ENCODE data around the gene LRMDA. TPM values are rescaled to one million over a fixed set of nuclear protein-coding genes. Genes with fewer than 3 reads are reported as not detected.

Gene LRMDA
- total RNA-seq, 1 experiment from 2014 or later = not detected

DNA sequence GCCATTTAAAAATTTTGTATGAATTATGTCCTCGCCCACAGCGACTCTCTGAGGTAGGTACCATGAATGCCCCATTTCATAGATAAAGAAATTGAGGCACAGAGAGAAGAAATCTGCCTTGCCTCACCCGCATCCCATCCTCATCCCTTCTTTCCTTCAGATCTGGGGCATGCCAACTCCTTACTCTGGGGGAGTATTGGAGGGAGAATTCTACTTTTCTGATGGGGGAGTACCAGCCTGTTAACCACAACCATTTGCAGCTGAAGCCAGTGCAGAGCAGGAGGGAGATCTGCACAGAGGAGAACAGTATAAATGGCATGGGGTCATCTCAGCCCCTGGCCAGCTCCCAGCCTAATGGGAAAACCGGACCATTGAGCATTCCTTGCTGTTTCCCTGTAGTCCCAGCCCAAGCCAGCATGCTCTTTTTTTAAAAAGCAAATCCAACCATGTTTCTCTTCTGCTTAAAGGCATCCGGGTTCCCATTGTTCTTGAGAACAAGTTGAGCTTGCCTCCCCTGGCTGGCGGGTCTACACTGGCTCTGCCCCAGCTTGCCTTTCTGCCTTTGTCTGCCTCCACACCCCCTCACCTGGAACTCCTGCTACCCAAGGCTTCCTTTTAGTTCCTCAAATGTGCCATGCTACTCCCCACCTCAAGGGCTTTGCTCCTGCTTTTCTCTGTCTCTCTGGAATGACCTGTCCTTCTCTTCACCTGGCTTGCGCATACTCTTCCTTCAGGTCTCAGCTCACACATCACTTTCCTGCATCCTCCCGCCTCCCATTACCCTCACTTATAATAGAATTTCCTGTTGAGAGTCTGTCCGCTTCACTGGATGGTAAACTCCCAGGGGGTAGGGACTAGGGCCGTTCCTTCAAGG, 21.1 kb upstream of the LRMDA start:
- Histone ChIP-seq H3K9me3 (ENCODE audit: low read length) (peaks cover 3% of the 10 kb centered on the region; the same call in 1 of the 2 replicates), H4K20me1 (ENCODE audit: insufficient read depth, low read depth, low read length) (no peaks in the 10 kb centered on the region), H3K9ac (ENCODE audit: low read length) (no peak overlapping the region), H3K4me3 (ENCODE audit: low read length) (no peak overlapping the region), H2AFZ (ENCODE audit: low read length) (no peak overlapping the region), H3K9me2 (replicated peaks; ENCODE audit: insufficient read depth, low read length) (no peaks in the 10 kb centered on the region), H3K4me2 (ENCODE audit: low read depth, low read length, poor library complexity, severe bottlenecking) (no peak overlapping the region), H3K27ac (ENCODE audit: low read length) (no peak overlapping the region), H3K4me1 (ENCODE audit: low read length) (no peaks in the 10 kb centered on the region), H3K36me3 (ENCODE audit: insufficient read depth, low read length) (no peaks in the 10 kb centered on the region), H3K27me3 (ENCODE audit: low read length) (no peaks in the 10 kb centered on the region), H3K79me2 (ENCODE audit: low read length) (no peaks in the 10 kb centered on the region)
- no peak for DNase-seq

DNA sequence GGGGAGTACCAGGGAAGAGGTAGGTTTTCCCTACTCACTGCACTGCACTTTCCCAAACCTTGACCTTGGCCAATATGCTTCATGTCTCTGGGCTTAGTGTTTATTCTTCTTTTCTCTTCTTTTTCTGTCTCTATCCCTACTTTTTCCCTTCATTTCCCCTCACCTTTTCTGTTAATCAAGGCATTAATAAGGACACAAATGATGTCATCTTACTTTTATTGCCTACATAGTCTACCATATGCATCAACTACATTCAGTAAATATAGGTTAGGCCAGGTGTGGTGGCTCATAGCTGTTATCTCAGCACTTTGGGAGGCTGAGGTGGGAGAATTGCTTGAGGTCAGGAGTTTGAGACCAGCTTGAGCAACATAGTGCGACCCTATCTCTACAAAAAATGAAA, 16.9 kb upstream of the LRMDA start:
- Histone ChIP-seq H3K4me1 (ENCODE audit: low read length) (no peaks in the 10 kb centered on the region), H3K79me2 (ENCODE audit: low read length) (no peaks in the 10 kb centered on the region), H3K36me3 (ENCODE audit: insufficient read depth, low read length) (no peaks in the 10 kb centered on the region), H3K9ac (ENCODE audit: low read length) (no peak overlapping the region), H3K27ac (ENCODE audit: low read length) (no peak overlapping the region), H2AFZ (ENCODE audit: low read length) (no peak overlapping the region), H3K4me3 (ENCODE audit: low read length) (no peak overlapping the region), H3K9me2 (replicated peaks; ENCODE audit: insufficient read depth, low read length) (no peaks in the 10 kb centered on the region), H3K4me2 (ENCODE audit: low read depth, low read length, poor library complexity, severe bottlenecking) (no peak overlapping the region), H4K20me1 (ENCODE audit: insufficient read depth, low read depth, low read length) (no peaks in the 10 kb centered on the region), H3K27me3 (ENCODE audit: low read length) (no peaks in the 10 kb centered on the region), H3K9me3 (ENCODE audit: low read length) (no peaks in the 10 kb centered on the region)
- DNase-seq = no peak

DNA sequence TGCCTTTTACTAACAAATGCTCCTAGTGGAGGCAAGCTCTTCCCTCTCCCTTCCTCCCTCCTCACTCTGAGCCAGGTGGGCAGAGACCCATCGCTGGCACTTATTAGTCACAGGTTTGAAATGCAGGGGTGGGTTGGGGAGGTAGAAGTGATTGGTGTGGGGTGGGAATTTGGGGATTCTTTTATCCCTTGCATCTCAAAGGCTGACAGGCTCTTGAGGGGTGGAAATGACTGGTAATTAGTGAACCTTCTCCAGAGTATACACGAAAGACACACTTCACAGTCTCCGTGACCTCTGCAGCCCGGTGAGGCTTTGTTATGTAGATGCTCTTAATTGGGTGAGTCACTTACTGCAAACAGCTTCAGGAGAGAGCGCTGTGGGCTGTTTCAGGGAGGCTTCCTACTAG, 13.9 kb upstream of the LRMDA start:
- Histone ChIP-seq H3K27ac (ENCODE audit: low read length) (no peak overlapping the region), H3K4me2 (ENCODE audit: low read depth, low read length, poor library complexity, severe bottlenecking) (no peak overlapping the region), H3K4me3 (ENCODE audit: low read length) (no peak overlapping the region), H3K9me2 (replicated peaks; ENCODE audit: insufficient read depth, low read length) (no peaks in the 10 kb centered on the region), H3K9ac (ENCODE audit: low read length) (no peak overlapping the region), H3K79me2 (ENCODE audit: low read length) (no peaks in the 10 kb centered on the region), H3K27me3 (ENCODE audit: low read length) (no peaks in the 10 kb centered on the region), H4K20me1 (ENCODE audit: insufficient read depth, low read depth, low read length) (no peaks in the 10 kb centered on the region), H3K9me3 (ENCODE audit: low read length) (no peaks in the 10 kb centered on the region), H3K36me3 (ENCODE audit: insufficient read depth, low read length) (no peaks in the 10 kb centered on the region), H3K4me1 (ENCODE audit: low read length) (no peaks in the 10 kb centered on the region), H2AFZ (ENCODE audit: low read length) (no peak overlapping the region)
- no peak for DNase-seq

DNA sequence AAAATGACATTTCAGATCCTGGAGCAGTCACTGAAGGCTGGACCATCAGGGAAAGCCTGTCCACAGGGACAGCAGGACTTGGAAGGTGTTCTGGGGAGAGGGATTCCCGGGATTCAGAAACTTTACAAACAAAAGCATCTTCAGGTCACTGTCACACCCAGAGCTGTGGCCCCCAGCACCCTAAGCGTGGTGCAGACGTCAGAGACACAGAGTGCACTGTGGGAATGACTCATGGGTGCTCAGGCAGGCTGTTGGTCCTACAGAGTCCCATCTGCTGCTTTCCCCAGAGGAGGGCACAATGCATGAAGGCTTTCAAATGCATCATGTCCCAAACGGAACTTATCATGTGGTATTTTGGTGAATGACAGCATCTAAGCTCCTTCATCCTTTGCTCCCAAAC, 13.1 kb upstream of the LRMDA start:
- Histone ChIP-seq H3K36me3 (ENCODE audit: insufficient read depth, low read length) (no peaks in the 10 kb centered on the region), H3K9me3 (ENCODE audit: low read length) (no peaks in the 10 kb centered on the region), H3K4me2 (ENCODE audit: low read depth, low read length, poor library complexity, severe bottlenecking) (no peak overlapping the region), H3K27me3 (ENCODE audit: low read length) (no peaks in the 10 kb centered on the region), H3K27ac (ENCODE audit: low read length) (no peak overlapping the region), H3K4me3 (ENCODE audit: low read length) (no peak overlapping the region), H3K9me2 (replicated peaks; ENCODE audit: insufficient read depth, low read length) (no peaks in the 10 kb centered on the region), H4K20me1 (ENCODE audit: insufficient read depth, low read depth, low read length) (no peaks in the 10 kb centered on the region), H3K9ac (ENCODE audit: low read length) (no peak overlapping the region), H3K79me2 (ENCODE audit: low read length) (no peaks in the 10 kb centered on the region), H3K4me1 (ENCODE audit: low read length) (no peaks in the 10 kb centered on the region), H2AFZ (ENCODE audit: low read length) (no peak overlapping the region)
- no peak for DNase-seq

DNA sequence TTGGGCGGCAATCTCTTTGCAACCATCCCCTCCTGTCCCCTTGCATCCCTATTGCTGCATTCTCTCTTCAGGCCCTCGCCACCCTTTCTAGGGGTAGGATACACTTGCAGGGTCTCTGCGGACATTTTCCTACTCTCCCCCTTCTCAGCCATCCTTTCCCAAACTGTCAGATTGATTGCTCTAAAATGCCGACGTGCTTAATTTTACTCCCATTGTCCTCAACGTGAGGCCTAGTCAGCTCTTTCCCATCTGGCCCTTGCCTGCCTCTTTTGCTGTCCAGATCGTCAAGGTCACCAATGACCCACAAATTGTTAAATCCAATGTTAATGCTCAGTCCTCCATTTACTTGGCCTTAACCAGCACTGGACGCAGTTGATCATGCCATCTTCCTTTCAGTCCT, 12.7 kb upstream of the LRMDA start:
- no peak for DNase-seq
- H3K4me1 ChIP-seq (ENCODE audit: low read length) = no peaks in the 10 kb centered on the region
- H3K79me2 ChIP-seq (ENCODE audit: low read length) = no peaks in the 10 kb centered on the region
- no peak overlapping the region for H3K4me2 ChIP-seq (ENCODE audit: low read depth, low read length, poor library complexity, severe bottlenecking)
- no peak overlapping the region for H3K9ac ChIP-seq (ENCODE audit: low read length)
- no peaks in the 10 kb centered on the region for H4K20me1 ChIP-seq (ENCODE audit: insufficient read depth, low read depth, low read length)
- no peaks in the 10 kb centered on the region for H3K9me2 ChIP-seq (replicated peaks; ENCODE audit: insufficient read depth, low read length)
- no peaks in the 10 kb centered on the region for H3K9me3 ChIP-seq (ENCODE audit: low read length)
- no peak overlapping the region for H3K27ac ChIP-seq (ENCODE audit: low read length)
- no peak overlapping the region for H2AFZ ChIP-seq (ENCODE audit: low read length)
- H3K4me3 ChIP-seq (ENCODE audit: low read length) = no peak overlapping the region
- H3K27me3 ChIP-seq (ENCODE audit: low read length) = no peaks in the 10 kb centered on the region
- no peaks in the 10 kb centered on the region for H3K36me3 ChIP-seq (ENCODE audit: insufficient read depth, low read length)

DNA sequence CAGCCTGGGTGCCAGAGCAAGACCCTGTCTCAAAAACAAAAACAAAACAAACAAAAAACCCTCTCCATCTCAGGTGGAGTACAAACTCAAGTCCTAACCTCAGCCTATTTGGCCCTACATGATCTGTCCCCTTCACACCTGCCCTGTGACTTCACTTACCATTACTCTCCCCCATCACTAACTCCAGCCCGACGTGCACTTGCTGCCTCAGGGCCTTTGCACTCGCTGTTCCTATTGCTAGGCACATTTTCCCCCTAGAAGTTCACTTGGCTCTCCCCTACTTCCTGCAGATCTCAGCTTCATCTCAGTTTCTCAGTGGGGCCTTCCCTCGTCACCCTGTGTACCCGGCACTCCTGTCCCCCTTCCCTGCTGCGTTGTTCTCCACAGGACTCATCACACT, 8.5 kb upstream of the LRMDA start:
- Histone ChIP-seq H4K20me1 (ENCODE audit: insufficient read depth, low read depth, low read length) (no peaks in the 10 kb centered on the region), H3K27ac (ENCODE audit: low read length) (no peak overlapping the region), H3K79me2 (ENCODE audit: low read length) (no peaks in the 10 kb centered on the region), H3K4me3 (ENCODE audit: low read length) (no peak overlapping the region), H2AFZ (ENCODE audit: low read length) (no peak overlapping the region), H3K36me3 (ENCODE audit: insufficient read depth, low read length) (no peaks in the 10 kb centered on the region), H3K27me3 (ENCODE audit: low read length) (no peaks in the 10 kb centered on the region), H3K4me2 (ENCODE audit: low read depth, low read length, poor library complexity, severe bottlenecking) (no peak overlapping the region), H3K4me1 (ENCODE audit: low read length) (no peaks in the 10 kb centered on the region), H3K9ac (ENCODE audit: low read length) (no peak overlapping the region), H3K9me2 (replicated peaks; ENCODE audit: insufficient read depth, low read length) (no peaks in the 10 kb centered on the region), H3K9me3 (ENCODE audit: low read length) (no peaks in the 10 kb centered on the region)
- DNase-seq = no peak

DNA sequence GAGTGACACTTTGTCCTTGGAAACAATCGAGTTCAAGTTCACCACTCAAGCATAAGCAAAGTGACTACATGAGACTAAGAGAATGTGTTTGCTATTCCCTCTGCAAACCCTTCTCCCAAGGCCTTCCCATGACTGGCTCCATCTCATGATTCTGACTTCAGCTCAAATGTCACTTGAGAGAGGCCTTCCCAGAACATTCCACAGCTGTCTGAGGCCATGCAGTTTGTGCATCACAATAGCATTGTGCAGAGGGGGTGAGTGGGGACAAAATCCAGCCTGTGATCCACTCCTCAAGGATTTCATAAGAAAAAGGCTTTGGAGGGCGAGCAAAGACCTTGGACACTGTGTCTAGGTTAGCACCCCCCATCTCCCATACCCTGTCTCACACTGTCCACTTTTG, 6.9 kb upstream of the LRMDA start:
- Histone ChIP-seq H3K9me3 (ENCODE audit: low read length) (no peaks in the 10 kb centered on the region), H3K27ac (ENCODE audit: low read length) (no peak overlapping the region), H3K79me2 (ENCODE audit: low read length) (no peaks in the 10 kb centered on the region), H3K4me3 (ENCODE audit: low read length) (no peak overlapping the region), H3K9ac (ENCODE audit: low read length) (no peak overlapping the region), H3K4me2 (ENCODE audit: low read depth, low read length, poor library complexity, severe bottlenecking) (no peak overlapping the region), H4K20me1 (ENCODE audit: insufficient read depth, low read depth, low read length) (no peaks in the 10 kb centered on the region), H3K9me2 (replicated peaks; ENCODE audit: insufficient read depth, low read length) (no peaks in the 10 kb centered on the region), H3K36me3 (ENCODE audit: insufficient read depth, low read length) (no peaks in the 10 kb centered on the region), H3K4me1 (ENCODE audit: low read length) (no peaks in the 10 kb centered on the region), H3K27me3 (ENCODE audit: low read length) (no peaks in the 10 kb centered on the region), H2AFZ (ENCODE audit: low read length) (no peak overlapping the region)
- no peak for DNase-seq

DNA sequence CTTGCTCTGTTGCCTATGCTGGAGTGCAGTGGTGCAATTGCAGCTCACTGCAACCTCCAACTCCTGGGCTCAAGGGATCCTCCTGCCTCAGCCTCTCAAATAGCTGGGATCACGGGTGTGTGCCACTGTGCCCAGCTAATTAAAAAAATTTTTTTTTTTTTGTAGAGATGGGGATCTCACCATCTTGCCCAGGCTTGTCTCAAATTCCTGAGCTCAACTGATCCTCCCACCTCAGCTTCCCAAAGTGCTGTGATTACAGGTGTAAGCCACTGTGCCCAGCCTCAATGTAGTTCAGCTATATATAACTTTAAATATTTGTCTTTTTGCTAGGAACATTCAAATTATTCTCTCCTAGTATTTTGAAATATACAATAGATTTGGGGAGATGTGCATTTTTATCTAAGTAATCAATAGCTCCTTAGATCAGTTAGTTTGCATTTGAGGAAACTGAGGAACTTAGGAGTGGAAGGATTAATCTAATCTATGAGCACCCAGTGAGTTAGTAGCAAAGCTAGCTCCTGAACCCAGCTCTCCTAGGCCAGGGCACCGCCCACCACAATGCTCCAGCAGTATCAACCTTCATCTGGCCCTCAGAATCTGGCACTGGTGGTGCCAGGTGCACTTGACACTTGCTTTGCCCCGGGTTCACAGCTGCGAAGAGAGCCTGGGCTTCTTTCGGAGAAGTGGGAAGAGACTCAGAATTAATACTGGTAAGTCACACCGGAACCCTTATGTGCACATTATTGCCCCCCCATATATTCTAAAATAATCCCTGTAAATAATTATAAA, 5.9 kb upstream of the LRMDA start:
- no peaks in the 10 kb centered on the region for H3K79me2 ChIP-seq (ENCODE audit: low read length)
- H3K36me3 ChIP-seq (ENCODE audit: insufficient read depth, low read length) = no peaks in the 10 kb centered on the region
- no peak overlapping the region for H2AFZ ChIP-seq (ENCODE audit: low read length)
- no peak overlapping the region for H3K9ac ChIP-seq (ENCODE audit: low read length)
- H3K4me1 ChIP-seq (ENCODE audit: low read length) = no peaks in the 10 kb centered on the region
- no peak overlapping the region for H3K27ac ChIP-seq (ENCODE audit: low read length)
- H4K20me1 ChIP-seq (ENCODE audit: insufficient read depth, low read depth, low read length) = no peaks in the 10 kb centered on the region
- no peaks in the 10 kb centered on the region for H3K27me3 ChIP-seq (ENCODE audit: low read length)
- no peak overlapping the region for H3K4me2 ChIP-seq (ENCODE audit: low read depth, low read length, poor library complexity, severe bottlenecking)
- H3K9me3 ChIP-seq (ENCODE audit: low read length) = no peaks in the 10 kb centered on the region
- no peak for DNase-seq
- no peak overlapping the region for H3K4me3 ChIP-seq (ENCODE audit: low read length)
- H3K9me2 ChIP-seq (replicated peaks; ENCODE audit: insufficient read depth, low read length) = no peaks in the 10 kb centered on the region
